Measurements from ENCODE around the gene PLEKHM3.

The PLEKHM3 gene

DNA sequence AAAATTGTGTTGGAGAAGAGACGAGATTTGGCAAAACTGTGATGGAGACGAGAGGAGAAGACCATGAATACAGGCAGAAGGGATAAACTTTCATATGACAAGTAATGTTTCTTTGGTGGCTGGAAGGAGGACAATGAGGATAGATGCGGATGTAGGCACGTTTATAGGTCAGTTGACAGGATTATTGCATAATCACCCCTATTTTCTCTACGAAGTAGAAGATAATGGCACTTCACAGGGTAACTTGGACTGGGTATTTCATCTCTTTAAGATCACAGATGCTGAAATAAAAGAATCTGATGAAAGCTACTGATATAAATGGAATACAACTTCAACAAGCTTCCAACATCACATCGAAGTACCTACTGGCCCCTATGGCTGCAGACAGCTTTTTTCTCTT, 81.0 kb downstream of the PLEKHM3 start:
- no peak for DNase-seq

DNA sequence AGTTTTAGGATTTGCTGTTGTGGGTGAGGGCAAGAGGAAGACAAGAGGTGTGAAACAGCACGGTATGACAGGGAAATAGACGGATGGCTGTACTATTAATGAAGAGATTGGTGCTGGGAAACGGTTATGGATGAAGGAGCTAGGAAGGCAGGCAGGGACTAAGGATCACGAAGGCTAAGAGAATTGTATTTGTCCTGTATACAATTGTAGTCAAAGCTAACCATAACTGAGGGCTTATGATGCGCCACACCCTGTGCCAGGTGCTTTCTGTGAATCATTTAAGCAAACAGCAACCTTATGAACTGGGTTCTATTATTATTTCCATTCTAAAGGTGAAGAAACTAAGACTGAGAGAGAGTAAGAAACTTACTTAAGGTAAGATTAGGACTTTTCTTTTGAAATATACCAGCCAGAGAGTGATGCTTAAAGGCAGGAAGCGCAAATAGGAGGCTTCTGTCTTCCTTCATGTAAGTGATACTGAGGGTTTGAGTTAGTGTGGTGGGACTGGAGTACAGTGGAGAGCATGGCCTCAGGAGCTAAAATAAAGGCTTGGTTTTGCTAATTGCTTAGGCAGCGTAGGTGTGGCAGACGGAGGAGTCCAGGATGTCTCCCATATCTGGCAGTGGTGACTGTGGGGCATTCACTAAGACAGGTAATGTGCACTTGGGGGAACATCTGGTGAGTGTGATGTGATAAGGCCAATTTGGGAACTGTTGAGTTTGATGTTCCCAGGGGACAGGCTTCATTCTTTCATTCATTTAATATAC, 85.8 kb downstream of the PLEKHM3 start:
- no peak for DNase-seq

DNA sequence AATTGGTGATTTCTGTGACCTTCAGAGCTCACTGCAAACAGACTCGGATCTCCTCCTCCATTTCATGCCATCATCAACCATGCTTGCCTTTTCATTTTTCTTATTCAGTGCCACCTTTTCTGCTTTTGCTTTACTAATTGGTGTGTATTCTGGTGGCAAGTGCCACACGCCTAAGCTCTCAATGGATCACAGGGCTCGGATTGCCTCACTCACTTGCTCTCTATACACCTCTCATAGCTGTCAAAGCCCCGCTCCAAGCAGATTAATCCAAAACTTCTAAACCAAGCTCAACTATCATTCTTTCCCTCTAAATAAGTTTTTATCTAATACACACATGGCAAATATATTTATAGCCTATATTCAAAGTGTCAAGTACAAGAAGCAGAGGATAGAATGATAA, 86.4 kb downstream of the PLEKHM3 start:
- no peak for DNase-seq

DNA sequence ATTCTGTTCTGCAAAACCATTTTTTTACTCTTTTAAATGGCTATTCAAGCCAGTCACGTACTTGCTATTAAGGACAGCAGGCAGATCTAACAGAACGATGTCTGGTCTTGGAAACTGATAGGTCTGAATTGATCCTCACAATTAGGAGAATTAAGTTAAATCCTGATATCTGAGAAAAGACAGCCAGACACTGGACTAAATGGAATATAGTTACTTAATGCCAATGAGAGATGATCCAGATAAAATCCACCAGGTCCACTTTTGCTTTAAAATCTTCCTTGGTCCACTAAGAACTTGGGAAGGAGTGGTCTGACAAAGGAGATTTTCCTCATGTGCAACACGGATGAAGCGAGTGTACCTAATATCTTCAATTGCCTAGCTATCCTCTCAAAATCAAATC, 86.9 kb downstream of the PLEKHM3 start:
- no peak for DNase-seq

GRCh38 chr2:207937823-207938222, 87.5 kb downstream of the PLEKHM3 start:
- no peak for DNase-seq

- no peak for DNase-seq
Observed at GRCh38 chr2:207937253-207937652, 88.1 kb downstream of the PLEKHM3 start.

DNA sequence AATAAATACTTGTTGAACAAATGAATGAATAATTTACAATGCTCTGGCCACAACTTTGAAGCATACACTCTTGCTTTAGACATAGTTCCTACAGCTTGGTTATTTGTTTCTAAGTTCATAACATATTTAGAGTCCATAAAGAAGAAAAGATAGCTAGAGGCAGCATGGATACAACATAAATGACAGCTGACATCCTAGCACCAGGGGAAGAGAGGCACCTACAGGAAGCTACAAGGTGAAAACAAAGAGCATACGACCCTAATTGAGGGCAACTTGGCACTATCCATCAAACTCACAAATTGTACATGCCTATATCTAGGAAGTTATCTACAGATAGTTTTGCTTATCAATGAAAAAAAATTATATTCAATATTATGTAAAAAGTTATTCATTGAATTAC, 88.9 kb downstream of the PLEKHM3 start:
- no peak for DNase-seq

GRCh38 chr2:207935991-207936370, 89.3 kb downstream of the PLEKHM3 start:
- no peak for DNase-seq

DNA sequence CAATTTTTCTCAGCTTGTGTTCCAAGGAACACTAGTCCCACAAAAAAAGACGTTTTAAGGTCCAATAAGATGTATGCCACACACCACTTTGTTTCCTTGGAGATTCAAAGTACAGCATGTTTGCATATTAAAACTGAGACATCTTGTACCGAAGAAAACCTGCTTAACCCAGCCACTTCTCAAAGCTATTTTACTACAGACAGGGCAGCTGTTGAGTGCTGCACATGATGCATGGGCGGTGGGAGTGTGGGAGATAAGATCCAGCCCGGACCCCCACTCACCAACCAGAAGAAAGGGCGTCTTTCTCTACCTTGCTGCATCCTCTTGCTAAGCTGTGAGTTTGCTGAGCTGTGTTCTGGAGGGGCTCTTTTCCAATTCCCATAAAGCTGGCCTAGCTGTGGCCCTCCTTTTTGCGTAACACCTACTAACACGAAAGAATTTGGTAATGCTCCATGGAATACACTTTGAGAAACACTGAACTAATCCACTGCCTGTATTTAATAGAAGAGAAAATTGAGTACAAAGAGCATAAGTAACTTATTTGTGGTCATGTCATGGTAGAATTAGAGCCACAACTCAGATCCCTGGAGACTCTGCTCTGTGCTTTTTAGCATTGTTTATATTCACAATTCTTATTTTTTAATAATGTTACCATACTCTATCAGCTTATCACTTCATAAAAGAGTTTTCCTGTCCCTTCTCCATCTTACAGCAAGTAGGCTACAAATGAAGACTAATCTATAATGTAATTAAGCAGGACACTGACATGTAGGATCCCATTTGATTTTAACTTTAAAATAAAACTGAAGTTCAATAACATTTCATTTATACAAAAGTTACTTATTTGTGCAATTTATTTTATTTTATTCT, 90.0 kb downstream of the PLEKHM3 start:
- DNase-seq: no peak

DNA sequence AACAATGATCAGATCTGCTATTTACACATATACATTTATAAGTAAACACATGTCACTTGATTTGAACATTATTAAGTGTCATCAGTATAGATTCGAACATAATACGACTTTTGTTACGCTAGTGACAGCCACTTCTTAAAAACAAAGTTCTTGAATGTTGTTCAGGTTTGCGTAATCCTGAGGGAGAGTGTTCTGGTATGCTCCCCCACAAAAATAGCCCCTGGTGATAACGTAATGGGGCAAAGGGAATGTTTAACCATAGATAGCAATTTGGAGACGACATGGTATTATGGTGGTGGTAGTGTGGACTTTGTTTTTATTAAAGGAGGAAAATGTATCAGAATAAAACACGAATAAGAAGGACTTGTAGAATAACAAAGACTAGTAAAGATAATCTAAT, 90.6 kb downstream of the PLEKHM3 start:
- no peak for DNase-seq

GRCh38 chr2:207933396-207934065, 91.8 kb downstream of the PLEKHM3 start:
- DNase-seq: no peak

DNA sequence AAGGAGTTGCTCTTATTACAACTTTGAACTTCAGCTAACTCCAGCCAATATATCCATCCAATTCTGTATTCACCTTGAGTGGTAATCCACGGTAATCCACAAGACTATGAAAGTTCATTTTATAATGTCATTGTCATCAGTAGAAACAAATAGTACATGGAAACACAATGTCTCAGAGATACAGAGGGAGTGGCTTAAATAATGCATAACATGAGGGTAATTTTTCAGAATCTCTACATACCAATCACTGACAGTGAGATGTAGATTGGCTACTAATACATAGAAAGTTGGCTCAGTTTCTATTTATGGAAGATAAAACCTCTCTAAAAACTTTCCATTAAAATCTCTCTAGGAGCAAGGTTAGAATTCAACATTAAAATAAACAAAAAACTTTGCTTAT, 93.2 kb downstream of the PLEKHM3 start:
- DNase-seq: no peak

- no peak for DNase-seq
Observed at GRCh38 chr2:207930747-207931146, 94.6 kb downstream of the PLEKHM3 start.

DNA sequence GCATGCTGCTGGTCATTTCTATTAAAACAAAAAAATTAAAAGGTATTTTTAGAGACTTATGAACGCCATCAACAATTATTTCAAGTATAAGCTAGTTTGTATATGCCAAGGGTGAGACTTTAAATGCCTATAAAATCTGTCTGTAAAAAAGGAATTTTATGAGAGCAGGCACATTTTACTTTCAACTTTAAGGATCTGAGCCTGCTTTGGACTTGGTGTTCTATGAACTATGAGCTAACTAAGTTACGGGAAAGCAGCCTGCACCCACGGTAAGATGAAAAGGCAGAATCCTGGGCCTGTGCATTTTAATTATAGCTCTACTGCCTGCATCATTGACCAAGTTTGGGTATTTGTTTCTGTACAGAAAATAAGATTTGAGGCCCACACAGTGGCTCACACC, 95.4 kb downstream of the PLEKHM3 start:
- no peak for DNase-seq

- no peak for DNase-seq
Observed at GRCh38 chr2:207928079-207928478, 97.2 kb downstream of the PLEKHM3 start.

- DNase-seq: no peak
Observed at GRCh38 chr2:207926989-207927300, 98.4 kb downstream of the PLEKHM3 start.

GRCh38 chr2:207926133-207926988, 99.0 kb downstream of the PLEKHM3 start:
- DNase-seq: no peak

DNA sequence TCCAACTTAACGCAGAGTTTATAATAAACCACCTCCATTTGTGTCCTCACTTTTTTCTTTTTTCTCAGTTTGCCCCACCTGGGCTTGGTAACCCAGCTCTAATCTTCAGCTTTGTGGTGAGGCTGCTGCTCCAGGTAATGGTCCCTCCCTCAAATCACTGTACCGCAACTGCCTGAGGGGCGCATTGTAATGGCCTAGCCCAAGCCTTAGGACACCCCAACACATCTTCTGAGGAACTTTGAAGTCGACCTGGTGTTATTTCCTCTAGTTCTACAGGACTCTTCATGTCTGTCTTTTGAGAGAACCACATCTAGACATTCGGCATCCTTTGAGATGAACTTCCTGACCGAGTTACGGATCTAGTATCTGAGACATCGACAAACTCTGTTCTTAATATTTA, 99.7 kb downstream of the PLEKHM3 start:
- no peak for DNase-seq

GRCh38 chr2:207921606-207922005, 103.7 kb downstream of the PLEKHM3 start:
- DNase-seq: no peak

DNA sequence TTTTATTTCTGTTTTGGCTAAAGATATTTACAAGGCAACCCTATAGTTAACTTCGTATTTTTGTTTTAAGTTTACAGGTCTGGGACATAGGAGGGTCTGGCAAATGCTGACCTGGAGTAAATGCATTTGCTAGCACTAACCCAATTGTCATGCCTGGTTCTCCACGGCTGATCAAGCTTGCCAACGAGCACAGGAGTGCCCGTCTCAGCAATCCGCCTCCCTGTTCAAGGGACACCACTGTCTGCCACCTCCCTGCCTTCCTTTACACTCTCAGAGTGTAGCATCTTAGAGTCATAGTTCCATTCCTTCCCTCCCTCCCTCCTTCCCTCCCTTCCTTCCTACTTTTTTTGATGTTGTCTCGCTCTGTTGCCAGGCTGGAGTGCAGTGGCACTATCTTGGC, 104.6 kb downstream of the PLEKHM3 start:
- DNase-seq: no peak

DNA sequence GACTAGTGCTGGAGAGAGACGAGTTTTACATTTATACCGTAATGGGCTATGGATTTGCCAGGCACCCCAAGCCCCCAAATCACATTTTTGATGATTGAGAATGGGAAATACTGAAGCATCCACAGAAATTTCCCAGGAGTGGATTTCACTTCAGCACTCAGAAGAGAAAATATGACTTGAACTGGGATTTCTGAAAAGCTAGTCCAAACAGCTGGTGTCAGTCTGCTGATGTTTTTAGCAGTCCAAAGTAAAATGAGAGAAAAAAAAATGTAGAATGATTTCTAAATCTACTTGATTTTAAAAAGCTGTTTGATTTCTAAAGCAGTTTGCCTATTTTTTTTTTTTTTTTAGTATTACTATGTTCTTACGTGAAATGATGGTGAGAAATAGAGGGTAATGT, 105.0 kb downstream of the PLEKHM3 start:
- DNase-seq: no peak

- no peak for DNase-seq
Observed at GRCh38 chr2:207919164-207919919, 106.0 kb downstream of the PLEKHM3 start.

Data from activated T-cell treated with anti-CD3 and anti-CD28 coated beads, Interleukin-2, amount 50 U/mL, for 48 hours (primary cell).